Measurements from ENCODE around the gene CDH13.

GRCh38 chr16:83732536-83732935 lies 1105.8 kb downstream of the CDH13 start:
- TF ChIP-seq CTCF (IDR thresholded peaks at IDR 0.05): no peak
- no peak for TF ChIP-seq POLR2A (IDR thresholded peaks at IDR 0.05)
- TF ChIP-seq EP300 (IDR thresholded peaks at IDR 0.05): no peak
